Measurements from ENCODE around the gene SRMS. TPM values are rescaled to one million over a fixed set of nuclear protein-coding genes. Genes with fewer than 3 reads are reported as not detected.

SRMS gene
- total RNA-seq, 2 experiments from 2014 or later = not detected

DNA sequence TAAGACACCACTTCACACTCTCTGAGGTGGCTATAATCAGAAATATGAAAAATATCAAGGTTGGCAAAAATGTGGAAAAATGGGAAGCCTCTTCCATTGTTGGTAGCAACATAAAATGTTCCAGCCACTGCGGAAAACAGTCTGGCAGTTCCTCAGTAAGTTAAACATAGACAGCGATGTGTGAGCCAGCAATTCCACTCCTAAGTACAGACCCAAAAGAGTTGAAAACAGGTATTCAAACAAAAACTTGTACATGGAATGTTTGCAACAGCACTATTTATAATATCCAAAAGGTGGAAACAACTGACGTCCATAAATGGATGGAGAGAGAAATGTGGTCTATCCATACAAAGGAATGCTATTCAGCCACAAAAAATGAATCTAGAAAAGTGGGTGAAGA lies 34.3 kb downstream of the SRMS start:
- DNase-seq = no peak
- H3K27ac Mint-ChIP-seq = no peak overlapping the region
- POLR2A ChIA-PET = no interaction called here
- peaks cover 54% of the 10 kb centered on the region for H3K27me3 Mint-ChIP-seq
- CTCF ChIA-PET = no interaction called here
- peaks cover 4% of the 10 kb centered on the region for H3K9me3 Mint-ChIP-seq
- H3K4me3 Mint-ChIP-seq = no peak overlapping the region
- H3K36me3 Mint-ChIP-seq (ENCODE audit: low read depth) = peaks cover 3% of the 10 kb centered on the region
- H3K4me1 Mint-ChIP-seq = peaks cover 3% of the 10 kb centered on the region

DNA sequence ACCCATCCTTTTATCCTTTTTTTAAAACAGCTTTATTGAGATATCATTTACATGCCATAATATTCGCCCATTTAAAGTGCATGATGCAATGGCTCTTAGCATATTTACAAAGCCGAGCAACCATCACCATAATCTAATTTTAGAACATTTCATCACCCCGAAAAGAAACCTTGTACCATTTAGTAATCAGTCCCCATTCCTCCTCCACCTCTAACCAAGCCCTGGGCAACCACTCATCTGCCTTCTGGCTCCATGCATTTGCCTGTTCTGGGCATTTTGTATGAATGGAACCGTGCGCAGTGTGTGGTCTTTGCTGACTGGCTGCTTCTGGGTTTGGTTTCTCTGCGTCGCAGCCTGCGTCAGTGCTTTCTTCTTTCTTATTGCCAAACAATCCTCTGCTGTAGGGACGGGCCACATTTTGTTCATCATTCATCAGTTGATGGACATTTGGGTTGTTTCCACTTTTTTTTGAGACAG lies 38.4 kb downstream of the SRMS start:
- Mint-ChIP-seq H3K27ac (no peak overlapping the region), H3K36me3 (ENCODE audit: low read depth) (no peaks in the 10 kb centered on the region), H3K9me3 (no peaks in the 10 kb centered on the region), H3K4me1 (peaks cover 15% of the 10 kb centered on the region), H3K4me3 (no peak overlapping the region), H3K27me3 (peaks cover 51% of the 10 kb centered on the region)
- DNase-seq = no peak
- CTCF ChIA-PET = interaction anchor here (1.5 kb wide), 1 partner anchor 12 kb away, joined by 4 read pairs; no protein-coding TSS in a partner anchor
- POLR2A ChIA-PET = interaction anchor here (0.9 kb wide), 1 partner anchor 15 kb away, joined by 3 read pairs; no protein-coding TSS in a partner anchor

DNA sequence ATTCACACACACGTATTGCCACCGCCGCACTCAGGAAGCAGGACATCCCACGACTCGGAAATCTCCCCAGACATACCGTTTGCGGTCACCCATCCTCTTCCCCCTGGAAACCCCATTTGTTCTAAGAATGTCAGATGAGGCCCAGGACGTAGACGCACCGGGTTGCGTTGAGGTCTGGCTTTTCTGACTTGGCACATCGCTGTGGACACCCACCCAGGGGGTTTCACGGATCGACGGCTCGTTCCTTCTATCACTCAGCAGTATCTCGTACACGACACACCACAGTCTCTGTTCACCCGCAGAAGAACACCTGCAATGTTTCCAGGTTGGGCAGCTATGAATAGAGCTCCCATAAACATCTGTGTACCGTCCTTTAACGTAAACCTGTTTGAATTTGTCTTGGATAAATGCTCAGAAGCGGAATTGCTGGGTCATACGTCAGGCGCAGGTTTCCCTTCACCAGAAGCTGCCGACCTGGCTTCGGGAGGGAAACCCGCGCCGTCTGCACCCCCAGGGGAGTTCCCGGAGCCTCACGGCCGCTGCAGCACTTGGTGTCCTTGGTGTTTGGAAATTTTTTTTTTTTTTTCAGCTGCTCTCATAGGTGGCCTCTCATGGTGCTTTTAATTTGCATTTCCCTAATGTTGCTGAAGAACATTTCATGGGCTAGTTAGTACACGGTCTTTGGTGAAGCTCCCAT lies 39.3 kb downstream of the SRMS start:
- ChIA-PET POLR2A (interaction anchor here (0.9 to 1.8 kb wide), 2 partner anchors 12 to 16 kb away, joined by 3 to 8 read pairs; partner anchors contain the start of gene PPDPF), CTCF (interaction anchor here (0.7 to 1.5 kb wide), 2 partner anchors 11 to 74 kb away, joined by 3 to 4 read pairs; no protein-coding TSS in a partner anchor)
- Mint-ChIP-seq H3K4me1 (peaks cover 15% of the 10 kb centered on the region), H3K27ac (no peak overlapping the region), H3K4me3 (no peak overlapping the region), H3K36me3 (ENCODE audit: low read depth) (no peaks in the 10 kb centered on the region), H3K27me3 (peaks cover 47% of the 10 kb centered on the region), H3K9me3 (no peaks in the 10 kb centered on the region)
- DNase-seq = no peak

GRCh38 chr20:63507083-63507743 lies 40.3 kb downstream of the SRMS start:
- DNase-seq = no peak
- no peaks in the 10 kb centered on the region for H3K36me3 Mint-ChIP-seq (ENCODE audit: low read depth)
- CTCF ChIA-PET = interaction anchor here (1.5 kb wide), 1 partner anchor 10 kb away, joined by 4 read pairs; no protein-coding TSS in a partner anchor
- peaks cover 41% of the 10 kb centered on the region for H3K27me3 Mint-ChIP-seq
- peaks cover 15% of the 10 kb centered on the region for H3K4me1 Mint-ChIP-seq
- POLR2A ChIA-PET = interaction anchor here (1.8 kb wide), 1 partner anchor 13 kb away, joined by 8 read pairs; the partner anchor contains the start of gene PPDPF
- no peak overlapping the region for H3K27ac Mint-ChIP-seq
- H3K4me3 Mint-ChIP-seq = no peak overlapping the region
- no peaks in the 10 kb centered on the region for H3K9me3 Mint-ChIP-seq

DNA sequence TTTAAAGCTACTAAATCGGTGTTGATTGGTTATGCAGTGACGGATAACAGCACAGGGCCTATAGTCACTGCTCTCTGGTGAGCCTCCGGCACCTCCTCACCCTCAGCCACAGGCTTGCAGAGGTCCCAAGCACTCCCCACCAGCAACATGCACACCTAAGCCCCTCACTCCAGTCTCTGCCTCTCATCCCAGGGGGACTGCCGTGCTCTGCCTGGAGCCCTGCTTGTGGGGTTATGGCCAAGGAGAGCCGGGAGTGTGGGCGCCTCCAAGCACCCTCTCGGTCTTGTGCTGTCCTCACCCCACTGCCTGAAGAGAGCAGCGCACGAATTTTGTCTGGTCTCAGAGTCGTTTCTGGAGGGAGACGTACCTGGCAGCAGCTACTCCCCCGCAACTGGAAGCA lies 41.8 kb downstream of the SRMS start:
- H3K4me1 Mint-ChIP-seq = peaks cover 15% of the 10 kb centered on the region
- H3K9me3 Mint-ChIP-seq = no peaks in the 10 kb centered on the region
- POLR2A ChIA-PET = interaction anchor here (1.9 kb wide), 1 partner anchor 15 kb away, joined by 5 read pairs; the partner anchor contains the start of gene PPDPF
- H3K36me3 Mint-ChIP-seq (ENCODE audit: low read depth) = no peaks in the 10 kb centered on the region
- no peak overlapping the region for H3K4me3 Mint-ChIP-seq
- CTCF ChIA-PET = interaction anchor here (1.6 kb wide), 1 partner anchor 9 kb away, joined by 6 read pairs; no protein-coding TSS in a partner anchor
- DNase-seq = no peak
- no peak overlapping the region for H3K27ac Mint-ChIP-seq
- H3K27me3 Mint-ChIP-seq = peaks cover 39% of the 10 kb centered on the region

DNA sequence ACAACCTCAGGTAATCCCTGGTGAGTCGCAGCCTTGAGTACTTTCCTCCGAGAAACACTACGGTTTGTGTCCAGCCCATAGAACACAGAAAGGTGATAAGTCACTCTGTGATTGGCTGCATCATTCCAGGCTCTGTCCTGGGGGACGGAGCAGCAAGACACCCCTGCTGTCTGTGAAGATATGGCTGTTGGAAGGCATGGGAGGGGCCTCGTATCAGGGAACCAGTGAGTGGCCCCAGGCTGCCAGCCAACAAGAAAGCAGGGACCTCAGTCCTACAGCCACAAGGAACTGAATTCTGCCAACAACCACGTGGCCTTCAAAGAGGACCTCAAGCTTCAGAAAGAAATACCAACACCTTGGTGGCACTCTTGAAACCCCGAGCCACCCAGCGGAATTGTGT lies 42.3 kb downstream of the SRMS start:
- CTCF ChIA-PET = interaction anchor here (1.6 kb wide), 1 partner anchor 9 kb away, joined by 6 read pairs; no protein-coding TSS in a partner anchor
- Mint-ChIP-seq H3K27ac (no peak overlapping the region), H3K4me1 (peaks cover 15% of the 10 kb centered on the region), H3K36me3 (ENCODE audit: low read depth) (no peaks in the 10 kb centered on the region), H3K27me3 (peaks cover 38% of the 10 kb centered on the region), H3K9me3 (no peaks in the 10 kb centered on the region), H3K4me3 (no peak overlapping the region)
- POLR2A ChIA-PET = interaction anchor here (1.9 kb wide), 1 partner anchor 15 kb away, joined by 5 read pairs; the partner anchor contains the start of gene PPDPF
- no peak for DNase-seq

GRCh38 chr20:63504642-63505041 lies 42.9 kb downstream of the SRMS start:
- Mint-ChIP-seq H3K27ac (no peak overlapping the region), H3K9me3 (no peaks in the 10 kb centered on the region), H3K36me3 (ENCODE audit: low read depth) (no peaks in the 10 kb centered on the region), H3K27me3 (peaks cover 33% of the 10 kb centered on the region), H3K4me3 (no peak overlapping the region), H3K4me1 (peaks cover 15% of the 10 kb centered on the region)
- ChIA-PET CTCF (interaction anchor here (1.1 to 1.6 kb wide), 2 partner anchors 8 to 33 kb away, joined by 3 to 6 read pairs; partner anchors contain the start of gene PTK6), POLR2A (interaction anchor here (1.9 kb wide), 1 partner anchor 16 kb away, joined by 5 read pairs; the partner anchor contains the start of gene PPDPF)
- no peak for DNase-seq

GRCh38 chr20:63503524-63503923 lies 44.0 kb downstream of the SRMS start:
- H3K27ac Mint-ChIP-seq = no peak overlapping the region
- no peaks in the 10 kb centered on the region for H3K36me3 Mint-ChIP-seq (ENCODE audit: low read depth)
- H3K4me1 Mint-ChIP-seq = peaks cover 15% of the 10 kb centered on the region
- H3K9me3 Mint-ChIP-seq = no peaks in the 10 kb centered on the region
- peaks cover 26% of the 10 kb centered on the region for H3K27me3 Mint-ChIP-seq
- ChIA-PET POLR2A (no interaction called here), CTCF (interaction anchor here (1.1 kb wide), 1 partner anchor 34 kb away, joined by 3 read pairs; the partner anchor contains the start of gene PTK6)
- no peak for DNase-seq
- no peak overlapping the region for H3K4me3 Mint-ChIP-seq

DNA sequence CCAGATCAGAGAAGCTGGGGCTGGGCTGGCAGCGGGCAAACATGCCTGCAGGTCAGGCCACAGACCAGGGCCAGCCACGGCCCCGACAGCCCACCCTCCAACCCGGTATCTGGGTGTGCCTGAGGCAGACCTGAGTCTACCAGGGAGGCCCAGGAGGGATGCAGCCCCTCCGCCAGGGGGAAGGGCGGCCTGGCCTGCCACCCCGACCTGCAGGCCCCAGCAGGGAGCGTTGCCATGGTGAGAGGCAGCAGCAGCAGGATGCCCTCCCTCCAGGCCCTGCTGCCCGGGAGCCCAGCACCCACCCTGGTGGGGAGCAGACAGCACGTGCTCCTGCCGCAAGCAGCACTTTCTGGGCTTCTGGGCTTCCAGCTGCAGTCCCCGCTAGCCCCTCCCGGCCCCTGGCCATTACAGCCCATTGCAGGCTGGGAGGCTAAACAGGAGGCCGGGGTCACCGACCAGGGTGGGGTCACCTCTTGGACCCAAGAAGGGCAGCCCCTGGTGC lies 44.8 kb downstream of the SRMS start:
- ChIA-PET POLR2A (no interaction called here), CTCF (no interaction called here)
- H3K36me3 Mint-ChIP-seq (ENCODE audit: low read depth) = no peaks in the 10 kb centered on the region
- peaks cover 24% of the 10 kb centered on the region for H3K27me3 Mint-ChIP-seq
- no peak for DNase-seq
- no peak overlapping the region for H3K27ac Mint-ChIP-seq
- H3K4me3 Mint-ChIP-seq = no peak overlapping the region
- H3K9me3 Mint-ChIP-seq = no peaks in the 10 kb centered on the region
- peaks cover 7% of the 10 kb centered on the region for H3K4me1 Mint-ChIP-seq

- no peaks in the 10 kb centered on the region for H3K36me3 Mint-ChIP-seq (ENCODE audit: low read depth)
- ChIA-PET POLR2A (no interaction called here), CTCF (no interaction called here)
- no peak overlapping the region for H3K4me3 Mint-ChIP-seq
- H3K4me1 Mint-ChIP-seq = peaks cover 3% of the 10 kb centered on the region
- no peak for DNase-seq
- H3K27ac Mint-ChIP-seq = no peak overlapping the region
- H3K9me3 Mint-ChIP-seq = no peaks in the 10 kb centered on the region
- H3K27me3 Mint-ChIP-seq = peaks cover 29% of the 10 kb centered on the region
Measured at GRCh38 chr20:63501818-63502670, 45.5 kb downstream of the SRMS start.

- Mint-ChIP-seq H3K36me3 (ENCODE audit: low read depth) (no peaks in the 10 kb centered on the region), H3K27ac (no peak overlapping the region), H3K27me3 (peaks cover 33% of the 10 kb centered on the region), H3K9me3 (no peaks in the 10 kb centered on the region), H3K4me3 (no peak overlapping the region), H3K4me1 (peaks cover 1% of the 10 kb centered on the region)
- ChIA-PET POLR2A (no interaction called here), CTCF (no interaction called here)
- DNase-seq = no peak
Measured at GRCh38 chr20:63500902-63501817, 46.4 kb downstream of the SRMS start.

Measured in activated CD4-positive, alpha-beta memory T cell treated with anti-CD3 and anti-CD28 coated beads, Interleukin-2, amount 10 ng/mL, durations not matched to agents 7 days and 5 days (primary cell).